HG03439 (cell line): ENCODE results near the gene PI4K2B.
"Not testable (repeated sequence)": the region's sequence is repeated elsewhere in the genome, so short reads cannot be mapped to it uniquely, and the experiment has no call there.

Source experiments
- ATAC-seq: cut with Tn5 transposase; IDR thresholded peaks from one replicate; pipeline ENCODE4 v1.9.1; 2021; ENCODE audit warnings: mild to moderate bottlenecking, moderate library complexity; ENCODE audit not compliant: unreplicated experiment

The PI4K2B gene

DNA sequence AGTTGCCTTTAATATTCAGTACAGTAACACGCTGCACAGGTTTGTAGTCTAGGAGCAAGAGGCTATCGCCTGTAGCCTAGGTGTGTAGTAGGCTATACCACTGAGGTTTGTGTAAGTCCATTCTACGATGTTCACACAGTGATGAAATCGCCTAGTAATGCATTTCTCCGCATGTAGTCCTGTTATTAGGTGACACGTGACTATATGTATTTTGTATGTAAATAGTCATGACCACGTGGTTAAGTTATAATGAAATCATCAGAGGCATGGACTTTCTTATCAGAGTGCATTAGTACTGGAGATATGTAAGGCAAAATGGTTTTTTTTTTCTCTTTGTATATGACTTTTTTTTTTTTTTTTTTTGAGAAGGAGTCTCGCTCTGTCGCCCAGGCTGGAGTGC lies 68.8 kb downstream of the PI4K2B start:
- ATAC-seq: no peak

DNA sequence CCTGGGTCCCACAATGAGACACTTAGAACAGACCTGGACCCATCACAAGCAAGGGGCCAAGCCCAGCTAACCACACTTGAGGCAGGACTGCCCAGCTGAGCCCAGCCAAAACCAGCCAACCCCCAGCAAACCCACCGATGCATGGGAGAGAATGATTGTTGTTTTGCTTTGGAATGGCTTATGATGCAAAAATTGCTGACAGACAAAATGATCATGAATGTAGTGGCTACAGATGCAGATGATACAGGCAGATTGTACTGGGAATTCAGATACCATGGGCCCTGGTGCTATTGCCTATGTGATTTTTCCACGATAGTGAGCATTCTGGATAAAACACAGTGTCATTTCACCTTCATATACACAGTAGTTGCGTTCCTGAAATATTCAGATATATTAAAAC lies 69.7 kb downstream of the PI4K2B start:
- ATAC-seq: no peak

DNA sequence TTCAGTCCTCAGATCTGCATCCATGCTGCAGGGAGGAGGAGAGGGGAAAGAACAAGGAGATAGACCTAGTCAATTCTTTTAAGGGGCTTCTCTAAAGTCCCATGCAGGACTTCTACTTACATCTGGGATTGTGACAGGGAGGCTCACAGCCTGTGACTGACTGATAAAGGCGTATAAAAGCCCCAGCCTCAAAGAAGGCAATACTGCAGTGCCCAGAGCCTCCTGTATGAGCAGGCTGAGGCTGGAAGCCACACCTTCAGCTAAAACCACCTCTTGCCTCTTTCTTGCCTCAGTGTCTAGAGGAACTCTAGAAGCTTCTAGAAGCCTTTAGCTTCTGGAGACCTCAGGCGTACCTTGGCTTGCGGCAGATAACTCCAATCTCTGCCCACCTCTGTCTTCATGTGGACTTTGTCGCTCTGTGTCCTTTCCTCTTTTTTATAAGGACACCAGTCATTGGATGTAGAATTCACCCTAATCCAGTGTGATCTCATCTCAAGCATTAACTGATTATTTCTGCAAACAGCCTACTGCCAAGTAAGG lies 72.8 kb downstream of the PI4K2B start:
- ATAC-seq: no peak

DNA sequence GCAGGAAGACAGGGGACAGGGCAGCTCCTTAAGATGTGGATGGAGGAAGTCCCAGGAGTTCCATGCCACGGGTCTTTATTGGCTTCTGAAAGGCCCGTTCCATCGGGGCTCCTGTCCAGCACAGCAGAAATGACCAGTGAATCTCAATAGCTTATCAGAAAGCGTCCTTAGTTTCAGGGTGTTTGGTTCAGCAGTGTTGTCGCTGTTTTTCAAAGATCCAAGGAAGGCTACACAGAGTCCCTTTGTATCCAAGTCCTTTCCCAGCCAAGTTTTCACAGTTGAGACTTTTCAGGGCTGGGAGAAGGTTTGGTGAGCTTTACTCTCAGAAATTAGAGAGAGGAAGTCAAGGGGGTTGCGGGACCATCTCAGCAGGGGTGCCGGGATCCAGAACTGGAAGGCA lies 73.8 kb downstream of the PI4K2B start:
- ATAC-seq: no peak

DNA sequence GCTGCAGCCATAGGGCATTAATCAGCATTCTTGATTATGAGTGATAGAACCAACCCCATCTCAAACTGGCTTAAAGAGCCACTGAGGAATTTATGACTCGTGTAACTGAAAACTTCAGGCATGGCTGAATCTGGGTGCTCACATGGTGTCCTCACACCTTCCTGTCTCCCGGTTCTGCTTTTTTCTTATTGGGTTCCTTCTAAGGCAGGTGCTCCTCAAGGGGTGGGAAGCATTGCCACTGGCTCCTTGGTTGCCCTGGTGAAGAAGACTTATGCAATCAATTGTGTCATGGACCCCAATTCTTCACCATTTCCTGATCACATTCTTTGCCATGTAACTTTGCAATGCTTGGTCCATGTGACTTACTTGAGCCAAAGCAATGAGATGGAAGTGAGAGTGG lies 74.5 kb downstream of the PI4K2B start:
- no peak for ATAC-seq

DNA sequence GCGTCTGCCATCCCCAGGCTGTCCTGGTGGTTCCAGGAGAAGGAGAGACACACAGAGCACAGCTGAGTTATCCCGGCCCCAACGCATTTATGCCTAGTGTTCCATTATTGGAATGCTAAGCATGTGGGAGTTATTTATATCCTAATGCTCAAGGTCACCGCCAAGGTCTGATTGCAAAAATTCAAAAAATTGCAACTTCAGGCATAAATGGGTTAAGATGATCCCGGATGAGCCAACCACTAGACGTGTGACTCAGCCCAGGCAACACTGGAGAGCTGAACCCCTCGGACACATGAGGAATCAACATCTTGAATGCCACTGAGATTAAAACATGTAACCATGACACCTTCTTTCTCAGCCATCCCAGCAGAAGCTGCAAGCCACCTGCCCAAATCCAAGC lies 74.9 kb downstream of the PI4K2B start:
- no peak for ATAC-seq

DNA sequence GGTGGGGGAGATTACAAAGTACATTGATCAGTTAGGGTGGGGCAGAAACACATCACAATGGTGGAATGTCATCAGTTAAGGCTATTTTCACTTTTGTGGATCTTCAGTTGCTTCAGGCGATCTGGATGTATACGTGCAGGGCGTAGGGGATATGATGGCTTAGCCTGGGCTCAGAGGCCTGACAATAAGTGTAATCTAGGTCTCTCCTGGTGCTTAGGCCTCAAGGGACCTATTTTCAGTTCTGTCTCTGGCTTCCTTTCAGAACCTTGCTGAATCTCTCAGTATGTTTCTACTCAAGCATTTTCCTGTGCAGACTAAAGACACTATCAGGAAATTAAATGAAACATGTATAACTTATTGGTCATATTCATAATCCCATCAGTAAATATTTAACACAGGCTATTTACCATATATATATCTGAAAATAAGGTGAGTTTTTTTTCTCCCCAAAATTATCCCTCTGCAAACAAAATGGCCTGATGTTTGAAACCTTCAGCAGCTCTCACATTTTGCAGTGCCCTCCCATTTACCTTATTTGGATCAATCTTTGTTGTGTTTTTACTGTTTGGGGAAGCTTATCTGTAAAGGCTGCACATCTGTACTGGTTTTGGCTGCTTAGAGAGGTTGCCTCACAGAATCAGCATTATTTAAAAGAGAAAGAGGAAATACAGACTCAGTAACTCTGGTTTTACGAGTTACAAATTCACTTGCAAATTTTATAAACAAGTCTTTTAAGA lies 76.4 kb downstream of the PI4K2B start:
- ATAC-seq: peak; percentile 42

DNA sequence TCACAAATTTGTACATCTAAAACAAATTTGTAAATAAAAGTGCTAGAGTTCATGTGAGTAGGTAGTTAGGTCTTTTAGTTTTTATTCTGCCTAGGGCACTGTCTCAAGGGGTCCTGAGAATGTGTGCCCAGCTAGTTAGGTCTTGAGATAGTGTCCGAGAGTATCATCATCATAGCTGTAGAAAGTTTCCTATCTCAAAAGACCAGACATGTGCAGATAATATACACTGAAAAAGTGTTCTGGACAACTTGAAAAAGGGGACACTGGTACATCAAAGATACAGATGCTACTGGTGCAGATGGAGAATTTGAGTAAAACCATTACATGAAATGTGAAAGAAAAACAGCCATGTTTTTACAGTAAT lies 77.0 kb downstream of the PI4K2B start:
- ATAC-seq: no peak

DNA sequence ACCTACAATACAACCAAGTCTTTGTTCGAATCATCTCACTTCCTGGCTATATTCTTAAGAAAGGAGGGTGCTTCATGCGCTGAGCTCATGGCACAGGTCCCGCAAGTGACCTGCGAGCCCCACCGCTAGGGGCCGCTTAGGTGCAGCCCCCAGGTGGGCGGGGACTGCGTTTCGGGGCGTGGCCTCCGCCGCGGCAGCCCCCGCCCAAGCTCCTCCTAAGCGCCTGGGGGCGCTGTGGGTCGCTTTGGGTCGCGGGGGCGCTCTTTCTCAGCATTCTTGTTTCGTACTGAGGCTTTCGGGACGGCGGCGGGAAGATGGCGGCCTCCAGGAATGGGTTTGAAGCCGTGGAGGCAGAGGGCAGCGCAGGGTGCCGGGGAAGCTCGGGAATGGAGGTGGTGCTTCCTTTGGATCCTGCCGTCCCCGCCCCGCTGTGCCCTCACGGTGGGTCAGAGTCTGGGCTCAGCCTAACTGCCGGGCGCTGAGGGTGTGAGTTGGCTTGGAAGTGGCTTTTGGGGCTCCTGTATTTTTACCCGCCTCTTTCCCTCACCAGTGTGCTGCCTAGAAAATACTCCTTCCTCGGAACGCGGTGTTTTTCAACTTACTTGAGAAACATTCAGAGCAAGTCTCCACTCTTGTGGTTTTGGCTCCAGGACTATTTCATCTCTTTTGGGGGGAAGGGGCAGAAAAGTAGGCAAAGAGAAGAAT lies 78.8 kb downstream of the PI4K2B start, which contains the start of gene ZCCHC4:
ZCCHC4 (plus strand) TSS at position 279 of the 705 bp plus-strand sequence; CDS start at position 315, 36 bp downstream.
- ATAC-seq: peak; percentile 87

DNA sequence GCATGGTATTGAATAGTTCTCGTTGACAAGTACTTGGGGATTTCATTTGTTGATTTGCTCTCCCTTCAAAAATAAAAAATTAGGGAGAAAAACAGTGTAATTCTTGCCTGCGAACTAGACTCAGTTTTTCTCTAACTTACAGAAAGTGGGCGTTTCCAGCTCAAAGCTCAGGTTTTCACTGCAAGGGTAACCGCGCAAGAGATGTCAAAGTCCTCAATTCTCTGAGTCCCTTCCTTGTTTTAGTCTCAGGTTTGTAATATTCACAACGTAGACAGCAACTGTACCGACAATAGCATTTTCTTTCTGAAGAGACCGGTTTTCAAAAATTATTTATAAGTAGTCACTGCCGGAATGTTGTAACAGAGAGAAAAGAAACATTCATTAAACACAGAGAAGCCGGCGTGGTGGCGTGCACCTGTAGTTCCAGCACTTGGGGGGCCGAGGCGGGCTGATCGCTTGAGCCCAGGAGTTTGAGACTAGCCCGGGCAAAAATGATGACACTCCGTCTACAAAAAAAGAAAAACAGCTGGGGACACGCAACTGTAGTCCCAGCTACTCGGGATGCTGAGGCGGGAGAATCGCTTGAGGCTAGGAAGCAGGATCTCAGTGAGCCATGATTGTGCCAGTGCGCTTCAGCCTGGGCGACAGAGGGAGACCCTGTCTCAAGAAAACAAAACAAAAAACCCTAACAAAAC lies 79.5 kb downstream of the PI4K2B start:
- ATAC-seq: no peak

DNA sequence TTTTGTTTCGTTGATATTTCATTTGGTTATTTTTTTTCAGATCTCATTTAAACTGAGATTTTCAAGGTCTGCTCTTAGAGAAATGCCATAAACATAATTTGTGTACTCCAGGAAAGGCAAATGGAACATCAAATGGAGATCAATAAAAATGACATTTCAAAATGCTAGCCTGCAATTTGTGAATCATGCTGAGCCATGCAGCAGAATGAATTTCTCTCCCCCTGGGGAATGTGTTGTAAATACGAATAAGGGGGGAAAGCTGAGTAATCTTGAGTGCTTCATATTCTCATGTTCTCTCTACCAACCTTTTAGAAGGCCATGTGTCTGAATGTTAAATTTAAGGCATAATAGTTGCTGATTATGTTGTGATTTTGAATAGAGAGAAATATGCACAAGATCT lies 86.5 kb downstream of the PI4K2B start:
- no peak for ATAC-seq

DNA sequence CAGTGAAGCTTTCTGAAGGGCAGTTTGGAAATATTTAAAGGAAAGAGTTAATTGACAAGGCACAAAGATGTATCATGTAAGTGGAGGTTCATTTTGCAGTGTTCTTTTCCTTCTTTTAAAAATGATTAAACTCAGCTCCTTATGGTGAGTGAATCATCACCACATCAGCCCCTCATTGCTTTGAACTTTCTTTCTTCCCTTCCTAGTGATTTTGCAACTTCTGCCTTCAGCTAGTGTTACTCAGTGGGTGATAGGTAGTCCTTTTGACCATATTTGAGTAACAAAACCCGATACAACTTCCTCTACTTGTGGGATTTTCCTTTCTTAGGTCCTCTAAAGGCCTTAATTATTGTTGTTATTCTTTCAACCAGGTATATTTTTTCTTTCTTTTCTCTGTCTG lies 86.9 kb downstream of the PI4K2B start:
- ATAC-seq: no peak

DNA sequence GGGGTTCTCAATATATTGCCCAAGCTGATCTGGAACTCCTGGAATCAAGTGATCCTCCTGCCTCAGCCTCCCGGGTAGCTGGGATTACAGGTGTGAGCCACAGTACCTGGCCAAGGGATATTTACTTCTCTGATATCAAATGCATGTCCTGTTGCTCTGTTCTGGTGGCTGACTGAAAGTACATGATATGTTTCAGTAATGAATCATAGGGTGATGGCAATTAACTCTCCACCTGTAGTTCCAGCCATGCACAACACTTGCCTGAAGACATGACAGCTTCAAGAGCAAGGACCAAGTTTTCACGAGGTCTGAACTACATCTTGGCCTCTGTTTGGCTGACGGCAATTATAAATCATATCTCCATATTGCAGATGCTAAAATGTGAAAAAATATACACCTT lies 87.9 kb downstream of the PI4K2B start:
- ATAC-seq: no peak

DNA sequence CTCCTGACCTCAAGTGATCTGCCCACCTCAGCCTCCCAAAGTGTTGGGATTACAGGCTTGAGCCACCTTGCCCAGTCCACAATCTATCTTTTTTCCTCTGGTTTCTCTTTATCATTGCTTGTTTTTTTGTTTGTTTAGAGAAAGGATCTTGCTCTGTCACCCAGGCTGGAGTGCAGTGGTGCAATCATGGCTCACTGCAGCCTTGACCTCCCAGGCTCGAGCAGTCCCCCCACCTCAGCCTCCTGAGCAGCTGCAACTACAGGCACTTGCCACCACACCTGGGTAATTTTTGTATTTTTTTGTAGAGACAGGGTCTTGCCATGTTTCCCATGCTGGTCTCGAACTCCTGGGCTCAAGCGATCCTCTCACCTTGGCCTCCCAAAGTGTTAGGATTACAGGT lies 94.6 kb downstream of the PI4K2B start:
- ATAC-seq: not testable (repeated sequence)
